ACC112 (cell line): ENCODE data around the gene NUBP2.

Experiments
- H2AFZ ChIP-seq: fragments of 200-600 bp; sonication (generic); one replicate; pipeline ENCODE4 v1.6.0; 2017; ENCODE audit warnings: antibody characterized with exemption, low read length; ENCODE audit not compliant: unreplicated experiment
- H3K27ac ChIP-seq: fragments of 200-600 bp; sonication (generic); 2 replicates; pipeline ENCODE4 v1.5.1; 2014; ENCODE audit warnings: low read depth, mild to moderate bottlenecking, antibody characterized with exemption, low read length, moderate library complexity
- H3K27me3 ChIP-seq: fragments of 200-600 bp; sonication (generic); 2 replicates; pipeline ENCODE4 v1.6.1; 2014; ENCODE audit warnings: mild to moderate bottlenecking, antibody characterized with exemption, low read length, moderate library complexity, mixed read lengths; ENCODE audit not compliant: insufficient read depth
- H3K36me3 ChIP-seq: fragments of 200-600 bp; sonication (generic); 2 replicates; pipeline ENCODE4 v1.6.1; 2016; ENCODE audit warnings: mild to moderate bottlenecking, antibody characterized with exemption, low read length, moderate library complexity, mixed read lengths; ENCODE audit not compliant: insufficient read depth
- H3K4me1 ChIP-seq: fragments of 200-600 bp; sonication (generic); one replicate; pipeline ENCODE4 v1.6.1; 2016; ENCODE audit warnings: low read length, mixed read lengths; ENCODE audit not compliant: insufficient read depth, unreplicated experiment, control insufficient read depth
- H3K4me3 ChIP-seq: fragments of 200-600 bp; sonication (generic); 2 replicates; pipeline ENCODE4 v1.5.1; 2014; ENCODE audit warnings: mild to moderate bottlenecking, low read depth, low read length
- H3K79me2 ChIP-seq: fragments of 200-600 bp; sonication (generic); one replicate; pipeline ENCODE4 v1.6.0; 2016; ENCODE audit warnings: low read length; ENCODE audit not compliant: control insufficient read depth, unreplicated experiment, insufficient read depth

NUBP2 gene

GRCh38 chr16:1832838-1833454 lies 50.2 kb downstream of the NUBP2 start:
- H3K27me3 ChIP-seq, result no peaks in the 10 kb centered on the region
- H3K4me3 ChIP-seq, result no peak overlapping the region
- peaks cover 4% of the 10 kb centered on the region; the same call in 1 of the 2 replicates for H3K36me3 ChIP-seq
- peaks cover 17% of the 10 kb centered on the region for H3K4me1 ChIP-seq
- H2AFZ ChIP-seq, result no peak overlapping the region
- H3K27ac ChIP-seq, result no peak overlapping the region
- H3K79me2 ChIP-seq, result peaks cover 30% of the 10 kb centered on the region

GRCh38 chr16:1834096-1834495 lies 51.3 kb downstream of the NUBP2 start:
- Histone ChIP-seq H3K4me3 (no peak overlapping the region), H3K27me3 (no peaks in the 10 kb centered on the region), H3K4me1 (peaks cover 11% of the 10 kb centered on the region), H3K36me3 (peaks cover 4% of the 10 kb centered on the region; the same call in 1 of the 2 replicates), H3K79me2 (peaks cover 21% of the 10 kb centered on the region), H3K27ac (no peak overlapping the region), H2AFZ (no peak overlapping the region)
